Neuronal stem cell (in vitro differentiated cells): ENCODE measurements around the gene BMX.
A peak's percentile ranks its signal among the peaks of the same experiment; 100 is the strongest.

Source experiments
- DNase-seq: peaks from one replicate; pipeline ENCODE4 v3.0.0-alpha.2; 2013; ENCODE audit warnings: low spot score
- H2AFZ ChIP-seq: one replicate; pipeline ENCODE4 v1.6.1; 2013; ENCODE audit warnings: mild to moderate bottlenecking, low read length, inconsistent platforms
- H2AK5ac ChIP-seq: 2 replicates; pipeline ENCODE4 v1.6.1; 2013; ENCODE audit warnings: low read depth, mild to moderate bottlenecking, inconsistent platforms, low read length, moderate library complexity, mixed read lengths
- H2BK120ac ChIP-seq: 2 replicates; pipeline ENCODE4 v1.6.1; 2013; ENCODE audit warnings: low read depth, mild to moderate bottlenecking, inconsistent platforms, low read length, moderate library complexity, mixed read lengths
- H2BK12ac ChIP-seq: one replicate; pipeline ENCODE4 v1.6.1; 2013; ENCODE audit warnings: low read length, inconsistent platforms
- H2BK15ac ChIP-seq: 2 replicates; pipeline ENCODE4 v1.6.1; 2013; ENCODE audit warnings: mild to moderate bottlenecking, low read length, inconsistent platforms, mixed read lengths
- H2BK5ac ChIP-seq: one replicate; pipeline ENCODE4 v1.6.1; 2013; ENCODE audit warnings: inconsistent platforms, mild to moderate bottlenecking, low read length, moderate library complexity
- H3K14ac ChIP-seq: one replicate; pipeline ENCODE4 v1.6.1; 2013; ENCODE audit warnings: low read length, inconsistent platforms
- H3K18ac ChIP-seq: 2 replicates; pipeline ENCODE4 v1.6.1; 2013; ENCODE audit warnings: low read length, inconsistent platforms
- H3K23ac ChIP-seq: 2 replicates; pipeline ENCODE4 v1.6.1; 2013; ENCODE audit warnings: low read depth, mild to moderate bottlenecking, mixed read lengths, low read length, inconsistent platforms; ENCODE audit not compliant: poor library complexity
- H3K27ac ChIP-seq: replicated peaks from 3 replicates; pipeline ENCODE4 v1.5.1; 2013; ENCODE audit warnings: low read length, inconsistent platforms
- H3K27me3 ChIP-seq, 3 experiments: 2 replicates each; pipeline ENCODE4 v1.6.1; 2013; ENCODE audit warnings: low read length in 3 of 3, mild to moderate bottlenecking in 2 of 3, inconsistent platforms in 1 of 3, low read depth in 1 of 3, mixed read lengths in 1 of 3, moderate library complexity in 1 of 3; ENCODE audit not compliant: control insufficient read depth in 3 of 3, insufficient read depth in 3 of 3
- H3K36me3 ChIP-seq, 2 donors: replicated peaks in 1 of 2; 2 replicates each; pipeline ENCODE4 v1.6.1; 2013; ENCODE audit warnings: low read length in 2 of 2; ENCODE audit not compliant: control insufficient read depth in 2 of 2, insufficient read depth in 2 of 2
- H3K4ac ChIP-seq: 2 replicates; pipeline ENCODE4 v1.6.1; 2013; ENCODE audit warnings: inconsistent platforms, mild to moderate bottlenecking, low read length, moderate library complexity
- H3K4me1 ChIP-seq, 2 donors: 1 replicate in 1 of 2; 2 replicates in 1 of 2; pipeline ENCODE4 v1.6.1; 2013; ENCODE audit warnings: low read length in 2 of 2, low read depth in 1 of 2; ENCODE audit not compliant: control insufficient read depth in 2 of 2, insufficient read depth in 1 of 2
- H3K4me2 ChIP-seq: one replicate; pipeline ENCODE4 v1.6.1; 2013; ENCODE audit warnings: mild to moderate bottlenecking, low read length, inconsistent platforms; ENCODE audit not compliant: insufficient read depth, poor library complexity, severe bottlenecking
- H3K4me3 ChIP-seq, 2 donors: 2 replicates each; pipeline ENCODE4 v1.5.1; 2013; ENCODE audit warnings: low read length in 2 of 2, mild to moderate bottlenecking in 2 of 2, inconsistent platforms in 1 of 2, moderate library complexity in 1 of 2
- H3K79me1 ChIP-seq: one replicate; pipeline ENCODE4 v1.6.1; 2013; ENCODE audit warnings: low read depth, mild to moderate bottlenecking, inconsistent platforms, low read length, moderate library complexity
- H3K9ac ChIP-seq: one replicate; pipeline ENCODE4 v1.6.1; 2013; ENCODE audit warnings: mild to moderate bottlenecking, low read depth, low read length, inconsistent platforms; ENCODE audit not compliant: poor library complexity
- H3K9me3 ChIP-seq, 2 donors: replicated peaks in 1 of 2; 2 replicates each; pipeline versions ENCODE3 to v1.6.1; 2013; ENCODE audit warnings: low read length in 2 of 2, mild to moderate bottlenecking in 2 of 2, inconsistent platforms in 1 of 2, low read depth in 1 of 2, mixed read lengths in 1 of 2, moderate library complexity in 1 of 2; ENCODE audit not compliant: control insufficient read depth in 2 of 2, insufficient read depth in 1 of 2
- H4K8ac ChIP-seq: one replicate; pipeline ENCODE4 v1.6.1; 2013; ENCODE audit warnings: low read depth, mild to moderate bottlenecking, inconsistent platforms, low read length, moderate library complexity
- H4K91ac ChIP-seq: one replicate; pipeline ENCODE4 v1.6.1; 2013; ENCODE audit warnings: low read length, low read depth, mild to moderate bottlenecking, inconsistent platforms; ENCODE audit not compliant: poor library complexity
- WGBS, 2 donors: extraction: QIAGEN DNeasy Blood & Tissue Kit; methylation state at CpG; one replicate each; pipeline ENCODE4 v1.1.7; 2013; ENCODE audit warnings: missing lambda C conversion rate in 2 of 2, mixed read lengths in 1 of 2; ENCODE audit not compliant: insufficient read length in 2 of 2, insufficient replicate concordance in 1 of 2; ENCODE audit errors: extremely low coverage in 2 of 2; 5-methylcytosine and 5-hydroxymethylcytosine counted together

Gene BMX

DNA sequence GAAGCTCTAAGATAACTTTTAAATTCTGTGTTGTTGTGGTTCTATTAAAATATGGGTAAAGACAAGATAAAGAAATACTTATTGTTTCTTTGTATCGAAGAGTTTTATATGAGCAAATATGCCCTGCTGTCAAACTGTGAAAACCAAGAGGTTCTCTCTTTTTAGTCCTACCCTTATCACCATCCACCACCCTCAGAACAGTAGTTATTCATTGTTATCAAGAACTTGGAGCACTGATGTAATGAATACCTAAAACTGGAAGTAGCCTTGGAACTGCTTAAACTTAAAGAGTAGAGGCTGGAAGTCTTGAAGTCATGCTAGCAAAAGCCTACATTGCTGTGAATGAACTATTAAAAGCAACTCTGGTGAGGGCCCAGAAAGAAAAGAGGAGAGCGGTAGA is 16.7 kb upstream of the BMX start:
- H3K18ac ChIP-seq, result no peak overlapping the region
- no peak for DNase-seq
- no peaks in the 10 kb centered on the region for H3K79me1 ChIP-seq
- no peak overlapping the region for H4K91ac ChIP-seq
- H3K4ac ChIP-seq, result no peak overlapping the region
- no peak overlapping the region for H3K23ac ChIP-seq
- no peak overlapping the region for H3K9ac ChIP-seq
- WGBS, 2 donors, result no CpG with 5 or more reads among the region's 2 CpGs
- no peak overlapping the region for H2AK5ac ChIP-seq
- no peaks in the 10 kb centered on the region for H3K27me3 ChIP-seq
- no peak overlapping the region for H2BK5ac ChIP-seq
- peaks cover 0 to 13% of the 10 kb centered on the region in 2 donors for H3K36me3 ChIP-seq
- no peak overlapping the region for H3K4me3 ChIP-seq
- H3K9me3 ChIP-seq, result peaks cover 0 to 4% of the 10 kb centered on the region in 2 donors
- no peak overlapping the region for H2BK15ac ChIP-seq
- H2AFZ ChIP-seq, result no peak overlapping the region
- H2BK120ac ChIP-seq, result no peak overlapping the region
- H3K14ac ChIP-seq, result no peak overlapping the region
- no peak overlapping the region for H4K8ac ChIP-seq
- peaks cover 0 to 2% of the 10 kb centered on the region in 2 donors for H3K4me1 ChIP-seq
- H3K27ac ChIP-seq, result no peak overlapping the region
- H3K4me2 ChIP-seq, result no peak overlapping the region
- no peak overlapping the region for H2BK12ac ChIP-seq

DNA sequence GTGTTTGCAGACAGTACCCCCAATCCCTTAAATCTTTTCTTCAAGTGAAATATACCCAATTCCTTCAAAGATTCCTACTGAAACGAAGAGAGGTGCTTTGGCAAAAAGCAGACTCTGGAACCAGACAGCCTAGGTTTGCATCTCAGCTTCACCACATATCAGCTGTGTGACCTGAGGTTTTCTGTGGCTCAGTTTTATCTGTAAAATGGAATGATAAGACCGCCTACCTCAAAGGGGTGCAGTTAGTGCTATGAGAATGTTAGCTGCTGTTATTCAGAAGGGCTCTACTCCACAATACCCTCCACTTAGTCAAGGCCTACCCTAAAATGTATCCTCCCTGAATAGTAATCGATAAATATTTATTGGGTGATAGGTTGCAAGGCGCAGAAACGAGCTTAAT is 8.1 kb upstream of the BMX start:
- no peak overlapping the region for H2BK12ac ChIP-seq
- H2AK5ac ChIP-seq, result no peak overlapping the region
- no peak overlapping the region for H2BK120ac ChIP-seq
- H3K9ac ChIP-seq, result no peak overlapping the region
- H3K4me1 ChIP-seq, result peaks cover 3 to 6% of the 10 kb centered on the region in 2 donors
- H4K8ac ChIP-seq, result no peak overlapping the region
- H4K91ac ChIP-seq, result no peak overlapping the region
- peak overlapping the region; percentile 47 for H3K4me2 ChIP-seq
- no peaks in the 10 kb centered on the region for H3K27me3 ChIP-seq
- no peak for DNase-seq
- H3K23ac ChIP-seq, result no peak overlapping the region
- no peaks in the 10 kb centered on the region for H3K79me1 ChIP-seq
- no peak overlapping the region for H3K18ac ChIP-seq
- H2AFZ ChIP-seq, result peak overlapping the region; percentile 96
- no peak overlapping the region for H3K14ac ChIP-seq
- no peak overlapping the region for H3K4ac ChIP-seq
- WGBS, 2 donors, result no CpG with 5 or more reads among the region's 5 CpGs
- no peak overlapping the region for H2BK5ac ChIP-seq
- peak overlapping the region; percentile 60 to 79 for H3K4me3 ChIP-seq
- no peaks in the 10 kb centered on the region for H3K9me3 ChIP-seq
- H3K36me3 ChIP-seq, result peaks cover 2 to 20% of the 10 kb centered on the region in 2 donors
- H2BK15ac ChIP-seq, result no peak overlapping the region
- no peak overlapping the region for H3K27ac ChIP-seq

DNA sequence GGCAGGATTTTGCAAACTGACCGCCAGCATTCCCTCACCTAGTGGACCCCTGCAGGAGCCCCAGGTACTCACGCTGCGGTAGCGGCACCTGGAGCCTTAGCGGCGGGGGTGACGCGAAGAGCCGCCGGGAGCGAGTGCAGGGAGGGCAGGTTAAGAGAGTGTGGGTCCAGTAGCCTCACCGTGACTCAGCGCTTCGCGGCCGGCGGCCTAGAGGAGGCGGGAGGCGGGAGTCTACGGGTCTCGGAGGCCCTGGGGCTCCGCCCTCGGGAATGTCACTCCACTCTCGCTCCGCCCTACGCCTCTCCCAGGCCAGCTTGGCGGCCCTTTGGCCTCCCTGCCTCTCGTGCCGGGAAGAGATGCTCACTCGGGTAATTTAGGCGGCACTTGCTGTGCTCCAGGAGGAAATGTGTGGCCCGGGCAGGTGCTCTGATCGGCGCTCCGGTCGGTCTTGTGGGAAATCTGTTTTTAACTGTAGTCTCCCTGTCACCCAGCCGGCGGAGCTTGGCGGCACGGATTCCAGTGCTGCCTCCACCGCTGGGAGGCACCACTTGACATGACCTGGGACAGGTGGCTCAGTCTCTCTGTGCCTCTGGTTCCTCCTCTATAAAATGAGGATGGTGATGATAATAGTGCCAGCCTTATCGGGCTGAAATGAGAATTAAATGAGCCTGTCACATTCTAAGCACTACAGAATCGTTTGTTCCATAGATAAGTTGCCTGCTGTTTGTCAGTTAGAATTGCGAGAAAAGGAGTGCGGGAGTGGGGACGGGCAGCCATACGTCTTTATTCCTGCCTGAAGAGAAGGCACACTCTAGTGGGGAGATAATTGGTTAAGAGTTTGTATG is 7.3 kb upstream of the BMX start, which contains the start of gene PIR:
Gene PIR (minus strand): TSS at position 216 of the 845 bp plus-strand sequence. CDS start 2,076 bp downstream, outside the sequence.
- no peak within 1 kb of the TSS for H3K9ac ChIP-seq
- H3K23ac ChIP-seq, result no peak within 1 kb of the TSS
- H3K9me3 ChIP-seq, result no peaks in the 10 kb centered on the region
- H3K14ac ChIP-seq, result no peak within 1 kb of the TSS
- H3K4me3 ChIP-seq, result peak within 1 kb of the TSS; percentile 60 to 81
- no peak within 1 kb of the TSS for H2BK15ac ChIP-seq
- no peaks in the 10 kb centered on the region for H3K27me3 ChIP-seq
- no peak within 1 kb of the TSS for H4K91ac ChIP-seq
- H2BK120ac ChIP-seq, result no peak within 1 kb of the TSS
- peak within 1 kb of the TSS; percentile 76 for H3K18ac ChIP-seq
- H2BK12ac ChIP-seq, result no peak within 1 kb of the TSS
- no peak within 1 kb of the TSS for H3K4ac ChIP-seq
- H3K4me2 ChIP-seq, result peak within 1 kb of the TSS; percentile 47
- no peak within 1 kb of the TSS for H2AK5ac ChIP-seq
- no peak within 1 kb of the TSS for H4K8ac ChIP-seq
- no peaks in the 10 kb centered on the region for H3K79me1 ChIP-seq
- peak within 1 kb of the TSS; percentile 72 for H3K27ac ChIP-seq
- H2BK5ac ChIP-seq, result no peak within 1 kb of the TSS
- DNase-seq, result peak; percentile 66
- H2AFZ ChIP-seq, result peak within 1 kb of the TSS; percentile 96
- WGBS, 2 donors, result no CpG with 5 or more reads among the region's 47 CpGs
- H3K4me1 ChIP-seq, result peaks cover 3 to 6% of the 10 kb centered on the region in 2 donors
- H3K36me3 ChIP-seq, result peaks cover 2 to 19% of the 10 kb centered on the region in 2 donors

DNA sequence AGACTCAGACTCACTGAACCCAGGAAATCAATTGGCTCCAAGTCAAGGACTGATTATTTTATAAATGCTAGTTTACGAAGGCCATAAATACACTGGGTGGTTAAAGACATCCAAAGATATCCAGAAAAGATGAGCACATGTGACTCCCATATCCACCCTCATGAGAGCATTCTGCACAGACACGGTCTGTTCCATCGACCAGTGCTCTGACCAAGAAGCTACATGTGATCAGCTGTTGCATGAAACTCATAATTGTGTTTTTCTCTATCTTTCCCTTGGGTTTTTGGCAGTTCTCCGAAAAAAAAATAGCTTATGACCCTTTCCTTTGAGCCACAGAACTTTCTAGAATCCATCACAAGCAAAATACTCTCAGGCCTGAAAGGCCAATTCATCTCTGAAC is 4.8 kb upstream of the BMX start:
- Histone ChIP-seq H3K4me3 (no peak overlapping the region), H3K4me1 (peaks cover 3 to 6% of the 10 kb centered on the region in 2 donors), H3K23ac (no peak overlapping the region), H2BK5ac (no peak overlapping the region), H3K79me1 (no peaks in the 10 kb centered on the region), H3K9me3 (no peaks in the 10 kb centered on the region), H2AK5ac (no peak overlapping the region), H4K91ac (no peak overlapping the region), H3K18ac (no peak overlapping the region), H3K9ac (no peak overlapping the region), H4K8ac (no peak overlapping the region), H3K4me2 (no peak overlapping the region), H3K14ac (no peak overlapping the region), H2BK15ac (no peak overlapping the region), H2AFZ (no peak overlapping the region), H2BK120ac (no peak overlapping the region), H3K27ac (no peak overlapping the region), H2BK12ac (no peak overlapping the region), H3K4ac (no peak overlapping the region), H3K36me3 (peaks cover 0 to under 1% of the 10 kb centered on the region in 2 donors), H3K27me3 (no peaks in the 10 kb centered on the region)
- WGBS, 2 donors, result no CpG with 5 or more reads among the region's 4 CpGs
- no peak for DNase-seq
